Activated CD8-positive, alpha-beta memory T cell treated with anti-CD3 and anti-CD28 coated beads, Interleukin-2, amount 50 U/mL, for 1 hour (primary cell): Measurements from ENCODE around the gene PTPN14.
"Not testable (repeated sequence)": the region's sequence is repeated elsewhere in the genome, so short reads cannot be mapped to it uniquely, and the experiment has no call there.

Experiments
- DNase-seq: peaks from one replicate; pipeline ENCODE4 v3.0.0-alpha.2; 2020; ENCODE audit errors: extremely low read depth

The PTPN14 gene

DNA sequence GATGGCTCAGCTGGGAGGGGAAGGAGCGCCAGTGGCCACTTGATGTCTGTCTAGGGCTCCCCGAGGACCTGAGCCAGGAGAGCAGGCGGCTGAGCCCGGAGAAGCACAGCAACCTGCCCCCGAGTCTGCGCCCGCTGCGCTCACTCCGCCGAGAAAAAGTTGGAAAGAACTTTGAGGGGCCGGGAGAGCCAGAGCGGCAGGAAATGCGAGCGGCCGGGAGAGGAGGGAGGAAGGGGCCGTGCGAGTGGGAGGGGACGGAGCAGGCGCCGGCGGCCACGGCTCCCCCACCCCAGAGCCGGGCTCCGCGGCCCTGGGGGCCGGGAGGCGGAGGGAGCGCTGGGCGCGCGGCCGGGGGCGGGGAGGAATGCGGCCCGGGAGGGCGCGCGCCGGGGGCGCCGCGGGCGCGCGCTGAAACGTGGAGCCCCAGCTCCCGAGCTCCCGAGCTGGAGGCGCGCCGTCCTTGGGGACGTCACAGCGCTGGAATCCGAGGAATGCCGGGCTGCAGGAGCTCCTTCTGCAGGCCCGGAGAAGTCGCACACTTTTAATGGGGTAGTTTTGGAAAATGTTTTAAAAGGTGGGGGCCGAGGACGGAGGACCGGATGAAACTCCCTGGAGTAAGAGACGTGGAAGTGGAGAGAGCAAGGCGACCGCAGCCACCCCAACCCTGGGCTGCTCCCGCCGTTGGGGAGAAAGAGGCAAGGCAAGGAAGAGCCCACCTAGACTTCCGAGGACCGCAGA lies at the start of gene PTPN14:
Gene PTPN14, minus strand, starts transcription at position 167 of the 738 bp plus-strand sequence. CDS start 86,799 bp downstream, outside the sequence.
- no peak for DNase-seq

DNA sequence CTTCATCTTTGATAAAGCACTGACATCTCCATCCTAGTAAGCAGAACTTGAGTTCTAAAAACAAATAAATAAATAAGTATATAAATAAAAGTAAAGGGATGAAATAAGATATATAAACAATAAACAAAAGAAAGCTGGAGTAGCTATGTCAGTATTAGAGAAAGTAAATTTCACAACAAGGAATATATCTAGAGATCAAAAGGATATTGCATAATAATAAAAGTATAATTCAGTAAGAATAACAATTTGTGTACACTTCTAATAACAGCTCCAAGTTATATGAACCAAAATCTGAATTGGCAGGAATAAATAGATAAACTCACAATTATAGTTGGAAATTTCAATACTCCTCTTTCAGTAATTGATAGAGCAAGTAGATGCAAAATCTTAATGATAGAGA lies 41.8 kb upstream of the PTPN14 start:
- DNase-seq, result no peak

DNA sequence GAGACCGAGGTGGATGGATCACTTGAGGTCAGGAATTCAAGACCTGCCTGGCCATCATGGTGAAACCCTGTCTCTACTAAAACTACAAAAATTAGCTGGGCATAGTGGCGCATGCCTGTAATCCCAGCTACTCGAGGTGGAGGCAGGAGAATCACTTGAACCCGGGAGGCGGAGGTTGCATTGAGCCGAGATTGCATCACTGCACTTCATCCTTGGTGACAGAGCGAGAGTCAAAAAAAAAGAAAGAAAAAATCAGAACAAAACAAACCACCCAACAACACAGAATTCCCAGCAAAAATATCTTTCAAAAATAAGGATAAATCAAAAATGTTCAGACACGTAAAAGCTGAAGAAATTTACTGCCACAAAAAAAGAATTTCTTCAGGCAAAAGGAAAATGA lies 40.5 kb upstream of the PTPN14 start:
- not testable (repeated sequence) for DNase-seq

DNA sequence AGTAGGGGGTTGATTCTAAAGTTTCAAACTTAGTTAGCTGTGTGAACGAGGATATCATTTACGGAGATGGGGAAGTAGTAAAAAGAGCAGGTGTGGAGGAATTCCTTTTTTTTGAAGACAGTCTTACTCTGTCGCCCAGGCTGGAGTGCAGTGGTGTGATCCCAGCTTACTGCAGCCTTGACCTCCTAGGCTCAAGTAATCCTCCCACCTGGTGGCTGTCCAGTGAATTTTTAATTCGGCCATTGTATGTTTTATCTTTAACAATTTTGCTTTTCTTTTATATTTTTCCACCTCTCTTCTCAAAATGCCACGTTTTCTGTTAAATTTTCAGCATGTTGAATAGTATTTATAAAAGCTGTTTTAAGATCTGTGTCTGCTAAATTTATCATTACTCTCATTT lies 39.3 kb upstream of the PTPN14 start:
- no peak for DNase-seq

DNA sequence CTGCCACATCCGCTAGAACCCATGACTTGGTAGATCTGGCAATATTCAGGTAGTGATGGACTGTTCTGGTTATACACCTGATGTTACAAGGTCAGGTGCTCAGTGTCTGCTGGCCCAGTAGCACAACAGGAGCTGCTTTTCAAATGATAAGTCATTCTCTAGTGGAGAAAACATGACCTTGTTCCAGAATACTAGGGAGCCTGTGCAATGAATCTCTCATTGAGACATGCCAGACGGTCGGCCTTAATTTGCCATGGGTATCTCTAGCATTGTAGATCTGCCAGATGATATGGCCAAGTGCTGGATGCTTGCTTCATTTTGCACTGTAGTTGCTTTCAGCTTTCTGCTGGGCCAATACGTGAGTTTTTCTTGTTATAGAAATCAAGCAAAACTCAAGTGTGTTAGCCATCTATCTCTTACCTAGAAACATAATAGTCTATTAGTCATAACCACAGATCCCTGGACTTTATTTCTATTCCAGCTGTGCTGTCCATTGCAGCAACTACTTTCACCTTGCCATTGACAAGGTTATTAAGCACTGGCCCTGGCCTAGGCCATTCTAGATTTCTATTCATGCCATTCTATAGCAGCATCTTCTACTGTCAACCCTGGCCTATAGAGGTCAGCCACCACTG lies 37.7 kb upstream of the PTPN14 start:
- no peak for DNase-seq

DNA sequence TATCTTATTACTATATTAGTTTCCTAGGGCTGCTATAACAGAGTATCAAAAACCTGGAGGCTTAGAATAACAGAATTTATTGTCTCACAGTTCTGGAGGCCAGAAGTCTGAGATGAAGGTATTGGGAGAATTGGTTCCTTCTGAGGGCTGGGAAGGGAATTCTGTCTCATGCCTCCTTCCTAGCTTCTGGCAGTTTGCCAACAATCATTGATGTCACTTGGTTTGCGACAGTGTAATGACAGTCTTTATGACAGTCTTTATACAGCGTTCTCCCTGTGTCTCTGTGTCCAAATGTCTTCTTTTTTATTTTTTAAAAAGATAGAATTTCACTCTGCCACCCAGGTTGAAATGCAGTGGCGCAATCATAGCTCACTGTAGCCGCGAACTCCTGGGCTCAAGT lies 35.8 kb upstream of the PTPN14 start:
- no peak for DNase-seq

DNA sequence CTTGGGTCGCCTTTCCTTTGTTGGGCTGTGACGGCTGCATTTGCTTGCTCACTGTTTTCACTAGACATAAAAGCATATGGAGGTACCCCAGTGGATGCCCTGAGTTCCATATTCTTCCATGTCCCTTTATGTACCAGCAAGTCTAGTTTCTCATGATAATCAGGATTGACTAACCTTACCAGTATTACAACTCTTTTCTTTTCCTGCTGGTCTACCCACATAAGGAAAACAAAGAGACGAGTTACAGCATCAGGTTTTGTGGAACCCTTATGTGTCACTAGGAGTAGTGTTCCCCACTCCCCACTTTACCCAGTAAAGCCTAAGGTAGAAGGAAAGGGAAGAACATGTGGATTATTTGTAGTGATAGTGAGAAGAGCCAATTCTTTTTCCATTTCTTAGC lies 35.2 kb upstream of the PTPN14 start:
- no peak for DNase-seq

DNA sequence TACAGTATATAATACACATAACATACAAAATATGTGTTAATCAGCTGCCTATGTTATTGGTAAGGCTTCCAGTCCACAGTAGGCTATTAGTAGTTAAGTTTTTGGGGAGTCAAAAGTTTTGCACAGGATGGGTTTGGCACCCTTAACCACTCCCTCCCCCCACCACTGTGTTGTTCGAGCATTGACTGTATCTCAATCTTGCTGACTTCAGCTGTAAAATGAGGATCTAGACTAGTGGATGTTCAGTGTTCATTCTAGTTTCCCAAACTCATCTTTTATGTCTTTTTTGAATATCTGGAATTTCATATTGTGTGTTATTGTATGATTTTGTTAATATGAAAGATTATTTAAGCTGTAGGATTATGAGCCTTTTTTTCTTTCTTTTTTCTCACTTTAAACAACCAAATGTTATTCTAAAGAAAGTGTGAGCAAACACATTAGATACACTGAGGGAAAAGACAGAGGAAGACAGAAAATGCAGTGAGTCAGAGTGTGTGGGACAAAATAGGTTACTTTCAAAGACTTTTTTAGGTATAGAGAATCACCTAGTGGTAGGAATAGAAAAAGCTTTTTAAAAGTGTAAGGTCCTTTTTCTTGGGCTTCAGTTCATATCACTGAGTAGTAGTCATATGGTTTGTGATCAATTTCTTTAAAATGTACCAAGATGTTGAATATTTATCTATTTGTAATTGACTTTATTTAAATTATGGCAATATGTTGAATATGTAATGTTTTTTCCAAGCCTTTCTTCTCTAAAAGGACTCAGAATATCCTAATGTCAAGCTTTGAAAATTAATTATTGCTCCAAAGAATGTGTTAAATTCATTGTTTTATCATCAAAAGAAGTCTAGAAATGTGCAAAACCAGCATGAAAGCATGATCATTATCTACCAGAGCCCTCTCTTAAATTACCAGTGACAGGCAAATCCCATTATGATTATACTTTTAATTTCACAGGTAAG lies 33.7 kb upstream of the PTPN14 start:
- DNase-seq, result no peak

DNA sequence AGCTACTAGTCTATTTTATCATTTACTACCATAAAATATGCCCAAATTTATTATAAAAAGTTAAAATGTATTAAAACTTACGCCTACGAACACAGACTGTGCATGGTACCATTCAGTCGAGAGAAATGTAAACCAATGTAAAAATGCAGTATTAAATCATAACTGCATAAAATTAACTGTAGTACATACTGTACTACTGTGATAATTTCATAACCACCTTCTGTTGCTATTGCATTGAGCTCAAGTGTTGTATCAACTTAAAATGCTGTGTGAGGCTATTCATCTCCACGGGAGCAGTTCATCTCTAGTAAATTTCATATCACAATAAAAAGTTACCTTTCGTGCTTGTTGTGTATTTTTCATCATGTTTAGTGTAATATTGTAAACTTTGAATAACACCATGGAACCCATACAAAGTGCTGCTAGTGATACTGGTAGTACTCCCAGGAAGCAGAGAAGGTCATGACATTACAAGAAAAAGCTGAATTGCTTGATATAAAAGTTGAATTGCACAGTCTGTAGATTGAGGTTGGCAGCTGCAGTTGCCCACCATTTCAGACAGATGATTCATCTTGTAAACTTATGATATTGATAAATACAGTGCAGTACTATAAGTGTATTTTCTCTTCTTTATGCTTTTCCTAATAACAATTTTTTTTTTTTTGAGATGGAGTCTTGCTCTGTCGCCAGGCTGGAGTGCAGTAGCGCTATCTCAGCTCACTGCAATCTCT lies 32.6 kb upstream of the PTPN14 start:
- no peak for DNase-seq

DNA sequence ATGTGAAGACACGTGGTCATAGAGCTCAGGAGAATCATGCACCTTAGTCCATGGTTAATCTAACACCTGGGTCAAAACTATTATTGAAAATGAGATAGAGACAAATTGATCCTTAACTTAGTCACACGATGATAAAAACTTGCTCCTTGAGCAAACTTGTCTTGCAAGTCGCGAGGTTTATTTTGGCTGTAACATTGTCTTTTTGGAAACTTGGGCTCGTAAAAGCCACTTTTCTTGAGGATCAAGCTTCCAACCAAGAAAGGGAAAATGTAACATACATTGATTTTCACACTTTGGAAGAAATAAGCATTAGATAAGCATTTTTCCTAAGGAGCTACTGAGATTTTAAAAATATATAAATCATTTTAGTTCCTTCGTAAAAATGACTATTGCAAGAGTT lies 31.7 kb upstream of the PTPN14 start:
- no peak for DNase-seq

DNA sequence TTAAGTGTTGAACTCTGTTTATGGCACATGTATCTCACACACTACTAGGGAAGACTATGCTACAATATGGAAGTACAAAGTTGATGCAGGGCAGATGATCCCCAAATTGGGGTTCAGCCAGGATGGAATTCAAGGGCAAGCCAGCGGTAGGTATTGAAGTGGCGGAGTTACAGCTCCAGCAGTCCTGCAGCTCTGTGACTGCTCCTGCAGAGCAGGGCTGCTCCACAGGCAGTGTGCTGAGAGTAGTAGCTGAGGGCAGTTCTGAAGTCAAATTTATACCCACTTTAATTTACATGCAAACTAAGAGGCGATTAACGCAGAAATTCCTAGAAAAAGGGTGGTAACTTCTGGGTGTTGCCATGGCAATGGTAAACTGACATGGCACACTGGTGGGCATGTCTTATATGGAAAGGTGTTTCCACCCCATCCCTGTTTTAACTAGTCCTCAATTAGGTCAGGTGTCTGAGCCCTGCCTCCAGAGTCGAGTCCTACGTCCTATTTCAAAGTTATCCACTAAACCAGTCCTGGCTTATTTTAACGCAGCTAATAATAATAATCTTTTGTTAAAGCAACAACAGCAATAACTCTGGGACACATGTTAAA lies 31.0 kb upstream of the PTPN14 start:
- DNase-seq, result no peak

DNA sequence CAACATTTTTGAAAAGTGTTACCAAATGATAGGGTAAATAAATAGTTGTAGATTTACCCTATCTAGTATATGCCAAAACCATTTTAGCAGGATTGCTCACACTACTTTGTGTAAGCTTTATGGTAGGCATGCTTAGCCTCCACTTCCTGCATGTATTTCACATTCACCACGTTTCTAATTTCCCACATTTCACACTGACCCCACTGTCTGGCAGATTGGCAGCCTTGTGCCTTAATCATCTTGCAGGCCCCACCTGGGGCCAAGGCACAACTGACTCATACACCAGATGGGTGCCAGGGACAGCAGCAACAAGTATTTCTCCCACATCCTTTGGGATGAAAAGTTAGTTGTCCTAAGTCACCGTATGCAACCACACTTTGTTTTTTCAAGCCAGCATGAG lies 30.4 kb upstream of the PTPN14 start:
- DNase-seq, result no peak

DNA sequence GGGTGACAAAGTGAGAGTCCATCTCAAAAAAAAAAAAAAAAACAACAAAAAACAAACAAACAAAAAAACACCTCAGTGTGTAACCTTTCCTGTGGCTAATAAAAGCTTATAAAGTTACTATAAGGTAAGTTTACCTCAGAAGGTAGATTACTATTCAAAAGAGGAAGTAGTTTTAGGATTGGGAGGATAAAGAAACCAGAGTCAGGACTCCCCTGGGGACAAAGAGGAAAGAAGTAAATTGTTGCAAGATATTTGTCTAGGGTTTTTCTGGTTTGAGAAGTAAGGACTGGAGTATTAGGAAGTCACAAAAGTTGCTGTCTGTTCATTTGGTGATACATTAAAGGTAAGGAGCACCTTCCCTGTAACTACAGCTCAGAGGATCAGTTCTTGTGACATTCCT lies 27.8 kb upstream of the PTPN14 start:
- DNase-seq, result no peak

DNA sequence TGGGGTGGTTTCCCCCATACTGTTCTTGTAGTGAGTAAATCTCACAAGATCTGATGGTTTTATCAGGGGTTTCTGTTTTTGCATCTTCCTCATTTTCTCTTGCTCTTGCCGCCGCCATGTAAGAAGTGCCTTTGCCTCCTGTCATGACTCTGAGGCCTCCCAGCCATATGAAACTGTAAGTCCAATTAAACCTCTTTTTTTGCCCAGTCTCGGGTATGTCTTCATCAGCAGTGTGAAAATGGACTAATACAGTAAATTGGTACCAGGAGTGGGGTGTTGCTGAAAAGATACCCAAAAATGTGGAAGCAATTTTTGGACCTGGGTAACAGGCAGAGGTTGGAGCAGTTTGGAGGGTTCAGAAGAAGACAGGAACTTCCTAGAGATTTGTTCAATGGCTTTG lies 24.7 kb upstream of the PTPN14 start:
- not testable (repeated sequence) for DNase-seq

DNA sequence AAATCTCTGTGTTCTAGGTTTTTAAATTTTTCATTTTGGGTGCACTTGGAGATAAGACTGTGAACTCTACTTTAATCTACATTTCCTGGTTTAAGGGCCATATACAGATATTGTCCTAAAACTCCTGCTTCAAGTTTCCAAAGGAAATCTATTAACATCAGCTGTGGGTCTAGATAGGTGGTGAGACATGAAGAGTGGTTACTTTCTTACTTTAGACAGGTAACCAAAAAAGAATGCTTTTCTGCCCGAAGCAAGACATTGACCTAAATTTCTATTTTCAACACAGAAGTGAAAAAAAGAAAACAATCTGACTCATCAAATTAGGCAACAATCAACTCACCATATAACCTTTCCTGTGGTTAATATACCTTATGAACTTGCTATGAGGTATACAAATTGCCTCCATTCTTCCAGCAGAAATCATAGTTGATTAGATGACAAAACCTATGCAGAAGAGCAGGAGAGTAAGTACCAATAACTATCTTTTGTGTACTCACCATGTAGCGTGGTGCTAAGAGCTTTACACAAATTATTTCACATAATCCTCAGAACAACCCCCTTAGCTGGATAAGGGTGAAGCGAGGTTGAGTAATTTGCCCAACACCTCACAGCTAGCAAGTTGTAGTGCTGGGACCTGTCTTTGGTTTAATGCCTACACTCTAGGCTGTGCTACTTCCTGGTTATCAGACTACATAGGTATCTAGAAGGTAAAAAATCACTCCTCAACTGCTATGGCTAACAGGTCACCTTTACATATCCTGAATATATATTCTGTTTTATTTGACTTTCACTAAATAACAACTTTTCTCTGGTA lies 23.4 kb upstream of the PTPN14 start:
- no peak for DNase-seq

DNA sequence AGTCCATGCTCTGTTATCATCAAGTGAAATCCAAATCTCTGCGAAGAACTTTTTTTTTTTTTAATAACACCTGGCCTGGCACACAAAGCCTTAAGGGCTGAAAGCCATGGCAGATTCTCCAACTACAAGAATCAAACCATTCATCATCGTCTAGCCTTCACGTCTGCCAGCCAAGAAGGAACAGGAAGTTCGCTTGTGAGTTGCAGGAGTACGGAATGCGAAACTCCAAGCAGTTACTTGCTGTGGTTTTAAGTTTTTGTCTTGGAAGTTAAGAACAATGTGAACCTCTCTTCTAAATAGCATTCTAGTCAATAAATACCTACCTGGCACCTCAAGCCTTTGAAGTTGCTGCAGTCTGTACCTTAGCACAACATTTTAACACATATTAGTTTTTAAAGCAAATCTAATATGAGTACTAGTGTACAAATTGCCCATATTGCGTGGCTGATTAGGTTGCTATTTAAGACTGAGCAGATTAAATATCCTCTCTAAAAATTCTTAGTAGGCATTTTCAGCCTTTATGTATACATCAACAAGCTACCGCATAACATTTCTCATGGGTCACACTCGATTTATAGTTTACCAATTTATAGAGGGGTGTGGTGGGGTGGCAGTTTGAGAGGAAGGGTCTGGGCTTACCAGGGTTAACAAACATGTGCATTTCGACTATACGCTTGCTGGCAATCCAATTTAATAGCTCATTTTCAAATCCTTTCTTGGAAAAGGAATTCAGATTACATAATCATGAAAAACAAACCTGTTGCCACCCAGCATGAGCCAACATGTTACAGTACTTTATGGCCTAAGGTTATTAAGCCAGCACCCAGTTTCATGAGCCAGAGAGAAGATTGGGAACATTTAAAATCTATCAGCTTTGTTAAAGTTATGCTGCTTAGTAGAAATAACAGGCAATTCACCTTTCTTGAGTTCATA lies 22.2 kb upstream of the PTPN14 start:
- no peak for DNase-seq

DNA sequence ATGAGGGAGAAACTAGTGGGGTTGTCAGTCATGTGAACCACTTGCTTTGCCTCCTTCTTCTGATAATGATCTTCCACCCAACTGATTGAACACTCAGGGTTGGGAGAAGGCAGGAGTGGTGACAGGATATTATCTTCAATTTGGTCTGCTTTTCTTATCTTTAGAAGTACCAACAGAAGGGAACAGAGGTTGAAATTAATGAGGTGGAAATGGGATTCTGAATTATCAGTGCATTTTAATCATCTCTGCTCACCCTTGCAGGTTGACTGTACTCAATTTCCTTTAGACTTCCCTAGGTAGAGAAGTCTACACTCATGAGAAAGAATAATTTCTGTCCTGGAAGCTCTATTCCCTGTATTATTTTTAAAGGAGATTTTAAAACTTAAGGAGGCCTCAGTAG lies 19.9 kb upstream of the PTPN14 start:
- no peak for DNase-seq

DNA sequence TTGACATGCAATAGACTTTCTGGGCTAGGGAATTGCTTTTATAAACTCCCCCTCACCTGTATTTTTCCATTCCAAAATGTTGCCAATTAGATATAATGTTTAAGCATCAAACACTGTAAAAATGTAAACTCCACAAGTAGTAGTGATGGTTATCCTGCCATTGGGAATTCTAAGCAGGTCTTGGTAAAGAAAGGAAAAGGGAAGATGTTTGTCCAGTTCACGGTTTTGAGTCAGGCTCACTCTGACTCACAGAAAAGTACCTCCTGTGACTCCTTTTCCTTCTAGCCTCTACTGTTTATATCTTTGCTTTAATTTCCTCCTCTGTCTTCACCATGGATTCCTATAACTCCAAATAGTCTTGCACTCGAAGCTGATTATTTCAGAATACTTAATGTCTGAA lies 19.0 kb upstream of the PTPN14 start:
- DNase-seq, result no peak

DNA sequence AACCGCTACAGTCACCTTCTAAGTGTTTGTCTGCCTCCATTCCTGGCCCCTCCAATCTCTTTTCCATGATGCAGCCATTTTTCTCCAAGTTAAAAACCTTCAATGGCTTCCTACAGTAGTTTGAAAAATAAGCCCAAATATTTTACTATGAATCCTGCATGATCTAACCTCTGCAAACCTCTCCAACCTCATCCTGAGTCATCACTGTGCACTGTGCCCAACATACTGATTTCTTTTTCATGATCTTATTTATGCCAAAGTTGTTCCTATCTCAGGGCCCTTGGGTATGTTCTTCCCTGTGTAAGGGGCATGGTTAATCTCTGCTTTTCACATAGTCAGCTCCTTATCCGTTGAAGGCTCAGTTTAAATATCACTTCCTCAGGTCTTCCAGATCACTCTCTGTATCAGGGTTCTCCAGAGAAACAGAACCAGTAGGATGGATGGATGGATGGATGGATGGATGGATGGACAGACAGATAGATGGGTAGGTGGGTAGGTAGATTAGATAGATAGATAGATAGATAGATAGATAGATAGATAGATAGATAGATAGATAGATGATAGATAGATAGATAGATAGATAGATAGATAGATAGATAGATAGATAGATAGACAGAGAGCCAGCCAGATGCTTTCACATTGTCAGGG lies 18.1 kb upstream of the PTPN14 start:
- DNase-seq, result no peak
